Cardiac fibroblast (primary cell): ENCODE data around the gene FN3KRP.
"Not testable (repeated sequence)": the region's sequence is repeated elsewhere in the genome, so short reads cannot be mapped to it uniquely, and the experiment has no call there.

Experiments
- DNase-seq, 2 donors: peaks; one replicate each; pipeline versions ENCODE4 v3.0.0 to v3.0.0-alpha.2; 2010; ENCODE audit warnings: low read depth in 2 of 2
- H3K4me3 ChIP-seq, 2 donors: replicated peaks in 1 of 2; 1 replicate in 1 of 2; 2 replicates in 1 of 2; pipeline ENCODE4 v1.5.1; 2011; ENCODE audit warnings: low read depth in 2 of 2, low read length in 2 of 2, mild to moderate bottlenecking in 2 of 2, moderate library complexity in 1 of 2
- CTCF ChIP-seq: IDR thresholded peaks from one replicate; pipeline ENCODE4 v1.5.1; 2011; ENCODE audit warnings: low read depth, mild to moderate bottlenecking, low read length, inconsistent platforms

FN3KRP gene

GRCh38 chr17:82734987-82735866 is 18.7 kb downstream of the FN3KRP start, which contains the start of gene FN3K:
TSS of gene FN3K (plus strand) at chr17:82735615. CDS start at chr17:82735637, 22 bp downstream.
- no peak for TF ChIP-seq CTCF
- DNase-seq = peak; percentile 64 to 85
- peak within 1 kb of the TSS; percentile 42 to 57 for H3K4me3 ChIP-seq

GRCh38 chr17:82736511-82737185 is 20.1 kb downstream of the FN3KRP start:
- no peak for DNase-seq
- no peak overlapping the region for H3K4me3 ChIP-seq
- no peak for TF ChIP-seq CTCF

- H3K4me3 ChIP-seq = no peak overlapping the region
- peak; percentile 27 to 66 for DNase-seq
- TF ChIP-seq CTCF = no peak
Measured at GRCh38 chr17:82737967-82738877, 21.7 kb downstream of the FN3KRP start.

- DNase-seq = peak in 1 of 2 donors; percentile 23
- no peak overlapping the region for H3K4me3 ChIP-seq
- TF ChIP-seq CTCF = no peak
Measured at GRCh38 chr17:82740906-82741759, 24.6 kb downstream of the FN3KRP start.

- DNase-seq = no peak
- no peak for TF ChIP-seq CTCF
- no peak overlapping the region for H3K4me3 ChIP-seq
Measured at GRCh38 chr17:82743344-82744219, 27.1 kb downstream of the FN3KRP start.

GRCh38 chr17:82744736-82745135 is 28.2 kb downstream of the FN3KRP start:
- not testable (repeated sequence) for H3K4me3 ChIP-seq

More at GRCh38 chr17:82744736-82745135, 28.2 kb downstream of the FN3KRP start:
- DNase-seq = not testable (repeated sequence)
